Endothelial cell of umbilical vein (primary cell): ENCODE measurements around the gene TEX55. TPM values are rescaled to one million over a fixed set of nuclear protein-coding genes. Genes with fewer than 3 reads are reported as not detected.

Experiments used
- BruUV-seq: library from RNA; stranded (reverse); fragments of 400-500 nt; replicated peaks from 2 replicates; lab custom pipeline; 2021; lab: Mats Ljungman, UMichigan
- CTCF ChIA-PET: fragments of 300-600, 350-600 bp; sonication (Branson Sonifier 250); formaldehyde crosslinking; loops from one replicate; lab custom pipeline; 2021; ENCODE audit warnings: antibody characterized with exemption, inconsistent platforms; lab: Charles Lee
- POLR2A ChIA-PET: fragments of 300-600, 350-600 bp; sonication (Branson Sonifier 250); formaldehyde crosslinking; loops from one replicate; lab custom pipeline; 2021; ENCODE audit warnings: antibody characterized with exemption, inconsistent platforms; lab: Charles Lee
- DNase-seq: peaks from one replicate; pipeline ENCODE4 v3.0.0-alpha.2; 2011; ENCODE audit warnings: low read depth, low spot score
- FAIRE-seq: peaks from 2 replicates; lab custom pipeline; 2011; peaks lifted over from hg19 to GRCh38; lab: Jason Lieb, UNC
- H2AFZ ChIP-seq: 2 replicates; pipeline ENCODE4 v1.6.0; 2012; ENCODE audit warnings: low read depth, low read length, control low read depth, inconsistent platforms
- H3K27ac ChIP-seq: 2 replicates; pipeline ENCODE4 v1.5.1; 2011; ENCODE audit warnings: low read depth, mild to moderate bottlenecking, control low read depth, low read length, moderate library complexity; ENCODE audit not compliant: insufficient read depth
- H3K27me3 ChIP-seq, 2 experiments: 2 replicates each; pipeline versions ENCODE4 v1.6.0 to v1.6.1; 2011; ENCODE audit warnings: low read length in 2 of 2, mixed read lengths in 1 of 2; ENCODE audit not compliant: control insufficient read depth in 2 of 2, insufficient read depth in 2 of 2
- H3K36me3 ChIP-seq, 2 experiments: 2 replicates in 1 of 2; 3 replicates in 1 of 2; pipeline ENCODE4 v1.5.1; 2011; ENCODE audit warnings: low read length in 2 of 2, mild to moderate bottlenecking in 1 of 2, moderate library complexity in 1 of 2; ENCODE audit not compliant: control insufficient read depth in 2 of 2, insufficient read depth in 2 of 2; ENCODE audit errors: extremely low read depth in 1 of 2
- H3K4me1 ChIP-seq: 3 replicates; pipeline ENCODE4 v1.5.1; 2011; ENCODE audit warnings: mild to moderate bottlenecking, low read length; ENCODE audit not compliant: control insufficient read depth, insufficient read depth; ENCODE audit errors: extremely low read depth
- H3K4me2 ChIP-seq: 2 replicates; pipeline ENCODE4 v1.6.1; 2011; ENCODE audit warnings: low read length, control low read depth, mixed read lengths; ENCODE audit not compliant: insufficient read depth
- H3K4me3 ChIP-seq, 3 experiments: fragments of 200-600 bp in 1 of 3; sonication (generic), shearing (Covaris generic) in 1 of 3; replicated peaks in 1 of 3; 2 replicates each; pipeline ENCODE4 v1.5.1; 2011 to 2016; ENCODE audit warnings: control low read depth in 3 of 3, low read length in 3 of 3, mild to moderate bottlenecking in 2 of 3, inconsistent platforms in 1 of 3, low read depth in 1 of 3, moderate library complexity in 1 of 3; ENCODE audit not compliant: insufficient read depth in 1 of 3
- H3K79me2 ChIP-seq: 2 replicates; pipeline ENCODE4 v1.6.0; 2012; ENCODE audit warnings: low read length, inconsistent platforms; ENCODE audit not compliant: control insufficient read depth, insufficient read depth
- H3K9ac ChIP-seq: replicated peaks from 2 replicates; pipeline ENCODE3; 2011; ENCODE audit warnings: low read length, control low read depth; ENCODE audit not compliant: insufficient read depth; ENCODE audit errors: extremely low read depth
- H3K9me1 ChIP-seq: replicated peaks from 3 replicates; pipeline ENCODE4 v1.6.0; 2011; ENCODE audit warnings: mild to moderate bottlenecking, low read length; ENCODE audit not compliant: control insufficient read depth, insufficient read depth; ENCODE audit errors: extremely low read depth
- H3K9me3 ChIP-seq: replicated peaks from 2 replicates; pipeline ENCODE4 v1.5.1; 2012; ENCODE audit warnings: low read length, inconsistent platforms; ENCODE audit not compliant: control insufficient read depth, insufficient read depth
- H4K20me1 ChIP-seq: replicated peaks from 2 replicates; pipeline ENCODE3; 2011; ENCODE audit warnings: mild to moderate bottlenecking, low read length; ENCODE audit not compliant: control insufficient read depth, insufficient read depth; ENCODE audit errors: extremely low read depth
- CTCF ChIP-seq, 2 donors: IDR thresholded peaks; 1 replicate in 1 of 2; 2 replicates in 1 of 2; pipeline ENCODE4 v1.5.1; 2011; ENCODE audit warnings: low read length in 2 of 2, mild to moderate bottlenecking in 2 of 2, moderate library complexity in 2 of 2, control low read depth in 1 of 2, inconsistent platforms in 1 of 2, low read depth in 1 of 2; ENCODE audit not compliant: insufficient read depth in 1 of 2; ENCODE audit errors: extremely low read depth in 1 of 2
- EZH2 ChIP-seq: IDR thresholded peaks from 2 replicates; pipeline ENCODE4 v1.6.1; 2012; ENCODE audit warnings: borderline replicate concordance, low read depth, mild to moderate bottlenecking, moderate library complexity, low read length, inconsistent platforms; ENCODE audit not compliant: severe bottlenecking
- FOS ChIP-seq: IDR thresholded peaks from 2 replicates; pipeline ENCODE4 v1.6.1; 2011; ENCODE audit warnings: mild to moderate bottlenecking, low read length, moderate library complexity, borderline replicate concordance; ENCODE audit not compliant: insufficient read depth
- GATA2 ChIP-seq: IDR thresholded peaks from 2 replicates; pipeline ENCODE4 v1.7.0; 2011; ENCODE audit warnings: low read depth, mild to moderate bottlenecking, moderate library complexity, mixed read lengths, low read length; ENCODE audit not compliant: insufficient read length, insufficient read depth
- JUN ChIP-seq: IDR thresholded peaks from 2 replicates; pipeline ENCODE4 v1.6.1; 2011; ENCODE audit warnings: borderline replicate concordance, low read depth; ENCODE audit not compliant: insufficient read length, insufficient read depth
- MAX ChIP-seq: IDR thresholded peaks from 2 replicates; pipeline ENCODE4 v1.6.1; 2011; ENCODE audit not compliant: insufficient read depth, insufficient read length
- MYC ChIP-seq: IDR thresholded peaks from one replicate; pipeline ENCODE4 v1.6.1; 2011; ENCODE audit warnings: mild to moderate bottlenecking, low read depth, low read length
- POLR2A ChIP-seq: IDR thresholded peaks from 2 replicates; pipeline ENCODE4 v1.6.1; 2012; ENCODE audit warnings: low read depth, mild to moderate bottlenecking, control low read depth, low read length
- POLR2AphosphoS5 ChIP-seq: IDR thresholded peaks from 2 replicates; pipeline ENCODE4 v1.6.1; 2012; ENCODE audit warnings: low read depth, mild to moderate bottlenecking, control low read depth, low read length, moderate library complexity; ENCODE audit not compliant: insufficient read depth
- dilution Hi-C: fragments of 300-500 bp; cut with MboI; formaldehyde crosslinking; loops from one replicate; pipeline ENCODE4 v1.15.0; 2019; ENCODE audit warnings: low sequenced_read_pairs; ENCODE audit not compliant: extremely low pct_ligation_motif_present
- intact Hi-C: fragments of 100-400 bp; cut with micrococcal nuclease; formaldehyde crosslinking; loops from one replicate; pipeline ENCODE4 v1.10.0; 2022
- polyA plus RNA-seq, 4 experiments: library from polyadenylated mRNA; depleted of rRNA in 3 of 4; stranded (reverse) in 3 of 4; unstranded in 1 of 4; fragments of >200 nt; gene quantifications; 2 replicates each; pipeline versions ENCODE4 v1.2.1 to v1.2.3, GENCODE V29; 2011 to 2012; ENCODE audit warnings: missing spikeins in 1 of 4
- total RNA-seq: library from RNA; stranded (reverse); gene quantifications from 2 replicates; pipeline ENCODE4 v1.2.3, GENCODE V29; 2021

The TEX55 gene
- total and polyA plus RNA-seq, 2 donors (not counting 3 experiments of a cell fraction or from before 2014, with no cell fraction given), result not detected

GRCh38 chr3:119187266-119187665, 41.3 kb downstream of the TEX55 start:
- no peaks in the 10 kb centered on the region for H3K9me1 ChIP-seq
- no peaks in the 10 kb centered on the region for H3K9me3 ChIP-seq
- no peaks in the 10 kb centered on the region for H4K20me1 ChIP-seq
- FAIRE-seq, result no peak
- no TSS peak for BruUV-seq
- H3K4me1 ChIP-seq, result no peaks in the 10 kb centered on the region
- H3K9ac ChIP-seq, result no peak overlapping the region
- CTCF ChIA-PET, result no interaction called here
- no peak overlapping the region for H3K27ac ChIP-seq
- TF ChIP-seq EZH2 (no peak), POLR2AphosphoS5 (no peak), FOS (no peak)
- H3K27me3 ChIP-seq, result peaks cover 0 to 5% of the 10 kb centered on the region in 2 experiments
- H3K36me3 ChIP-seq, result no peaks in the 10 kb centered on the region
- intact Hi-C loops, result no loop called here
- no peak overlapping the region for H3K4me3 ChIP-seq
- dilution Hi-C loops, result no loop called here
- H2AFZ ChIP-seq, result no peak overlapping the region
- POLR2A ChIA-PET, result no interaction called here
- DNase-seq, result no peak
- H3K79me2 ChIP-seq, result no peaks in the 10 kb centered on the region
- H3K4me2 ChIP-seq, result no peak overlapping the region

GRCh38 chr3:119191800-119192199, 45.8 kb downstream of the TEX55 start:
- DNase-seq, result no peak

More at GRCh38 chr3:119191800-119192199, 45.8 kb downstream of the TEX55 start:
- no peak overlapping the region for H3K4me2 ChIP-seq
- H3K4me1 ChIP-seq, result no peaks in the 10 kb centered on the region
- CTCF ChIA-PET, result no interaction called here
- H2AFZ ChIP-seq, result no peak overlapping the region
- dilution Hi-C loops, result no loop called here
- H3K9me1 ChIP-seq, result no peaks in the 10 kb centered on the region
- H3K9me3 ChIP-seq, result no peaks in the 10 kb centered on the region
- H4K20me1 ChIP-seq, result no peaks in the 10 kb centered on the region
- H3K27me3 ChIP-seq, result peaks cover 2 to 5% of the 10 kb centered on the region in 2 experiments
- no peak for FAIRE-seq
- no TSS peak for BruUV-seq
- TF ChIP-seq JUN (no peak), EZH2 (no peak), GATA2 (no peak), POLR2AphosphoS5 (no peak), MYC (no peak), FOS (no peak), CTCF (IDR thresholded peaks at IDR 0.05; ENCODE audit: extremely low read depth in 1 of 2, insufficient read depth in 1 of 2, low read depth in 1 of 2, low read length in 2 of 2) (no peak), MAX (no peak), POLR2A (no peak)
- H3K27ac ChIP-seq, result no peak overlapping the region
- no peaks in the 10 kb centered on the region for H3K36me3 ChIP-seq
- no peaks in the 10 kb centered on the region for H3K79me2 ChIP-seq
- H3K9ac ChIP-seq, result no peak overlapping the region
- intact Hi-C loops, result no loop called here
- H3K4me3 ChIP-seq, result no peak overlapping the region
- POLR2A ChIA-PET, result no interaction called here
